NCI-H2171 (cell line): ENCODE data around the gene SORL1.
"Not testable (repeated sequence)": the region's sequence is repeated elsewhere in the genome, so short reads cannot be mapped to it uniquely, and the experiment has no call there.

Experiments used
- DNase-seq: peaks from one replicate; lab custom pipeline; 2025; lab: John Stamatoyannopoulos, UW

Gene SORL1

GRCh38 chr11:121451986-121452608 lies at the start of gene SORL1:
Gene SORL1, plus strand, starts transcription at chr11:121452314. Its CDS starts 18 bp downstream, at chr11:121452332.
- no peak for DNase-seq

- DNase-seq: no peak
These were observed 46.5 kb upstream of the SORL1 start for GRCh38 chr11:121405646-121406045.

- DNase-seq: no peak
These were observed 45.8 kb upstream of the SORL1 start for GRCh38 chr11:121406291-121406690.

GRCh38 chr11:121408830-121409229 lies 43.3 kb upstream of the SORL1 start:
- no peak for DNase-seq

DNA sequence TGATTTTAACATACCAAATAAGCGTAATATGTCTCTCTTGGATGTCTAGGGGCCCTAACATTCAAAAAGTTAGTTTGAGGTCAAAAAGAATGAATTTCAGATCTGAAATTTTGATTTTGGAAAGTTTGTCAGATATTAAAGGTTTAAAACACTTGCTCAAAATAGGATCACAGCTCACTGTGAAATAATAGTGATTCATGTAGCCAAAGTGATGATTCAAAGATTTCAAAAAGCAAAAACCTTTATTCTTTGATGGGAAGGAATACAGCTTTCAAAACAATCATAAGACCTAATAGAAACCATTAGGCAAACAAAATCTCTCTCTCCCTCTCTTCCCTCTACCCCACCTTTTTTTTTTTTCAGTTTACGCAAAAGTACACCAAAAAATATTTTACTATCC lies 42.1 kb upstream of the SORL1 start:
- not testable (repeated sequence) for DNase-seq

- DNase-seq: not testable (repeated sequence)
These were observed 40.8 kb upstream of the SORL1 start for GRCh38 chr11:121411330-121411729.

DNA sequence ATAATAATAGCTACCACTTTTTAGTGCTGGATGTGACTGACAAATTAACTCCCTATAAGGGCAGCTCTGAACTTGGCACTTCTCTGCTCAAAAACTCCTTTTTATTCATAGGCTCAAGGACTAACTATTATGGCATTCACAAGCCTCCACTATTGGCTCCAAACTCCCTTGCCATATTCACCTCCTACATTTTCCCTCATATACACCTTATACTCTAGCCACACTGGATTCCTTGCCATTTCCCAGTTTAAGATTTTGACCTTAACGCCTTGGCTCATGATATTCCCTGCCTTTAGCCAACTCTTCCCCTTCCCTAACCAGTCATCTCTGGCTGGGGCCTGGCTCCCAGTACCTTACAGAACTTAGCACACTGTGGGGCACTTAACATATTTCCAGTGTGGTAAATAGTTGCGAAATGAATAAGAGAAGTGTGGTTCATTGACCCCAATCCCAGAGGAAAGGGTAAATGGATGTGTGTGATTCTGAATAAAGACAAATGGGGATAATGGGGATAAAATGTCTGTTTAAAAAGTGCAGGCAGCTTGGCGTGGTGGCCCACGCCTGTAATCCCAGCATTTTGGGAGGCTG lies 40.0 kb upstream of the SORL1 start:
- no peak for DNase-seq

GRCh38 chr11:121412711-121413415 lies 39.3 kb upstream of the SORL1 start:
- DNase-seq: no peak

GRCh38 chr11:121414141-121414913 lies 37.8 kb upstream of the SORL1 start:
- DNase-seq: no peak

DNA sequence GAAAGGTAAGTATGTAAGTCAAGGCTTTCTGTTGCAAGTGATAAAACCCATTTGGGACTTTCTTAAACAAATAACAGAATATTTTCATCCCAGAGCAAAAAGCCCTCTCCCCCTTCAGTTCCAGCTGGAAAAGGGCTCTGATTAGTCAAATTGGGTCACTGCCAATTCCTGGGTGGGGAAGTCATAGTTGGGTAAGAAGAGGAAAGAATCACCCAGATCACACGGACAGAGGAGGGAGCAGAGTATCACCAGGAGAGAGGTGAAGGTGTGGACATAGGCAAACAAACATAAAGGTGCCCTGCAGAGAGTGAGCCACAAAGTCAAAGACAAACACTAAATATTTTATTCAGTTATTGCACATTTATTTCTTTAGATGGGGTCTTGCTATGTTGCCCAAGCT lies 36.3 kb upstream of the SORL1 start:
- DNase-seq: no peak

- DNase-seq: no peak
These were observed 35.0 kb upstream of the SORL1 start for GRCh38 chr11:121417055-121417551.

DNA sequence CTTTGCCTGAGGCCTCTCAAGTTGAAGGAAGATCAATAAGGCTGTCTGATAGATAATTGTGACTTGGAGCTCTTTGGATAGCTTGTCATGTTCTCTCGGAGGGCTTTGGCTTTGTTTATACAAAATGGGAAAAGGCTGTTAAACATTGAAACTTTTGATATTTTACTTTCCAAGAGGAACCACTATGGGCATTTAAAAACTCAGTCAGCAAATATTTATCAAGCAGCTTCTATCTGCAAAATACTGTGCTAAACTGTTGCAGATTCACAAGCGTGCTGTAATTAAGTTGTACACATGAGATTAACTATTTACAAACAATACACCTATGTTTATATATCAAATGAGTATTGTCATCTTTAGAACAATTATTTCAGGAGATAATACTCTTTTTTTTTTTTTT lies 34.5 kb upstream of the SORL1 start:
- no peak for DNase-seq

GRCh38 chr11:121418625-121419114 lies 33.4 kb upstream of the SORL1 start:
- DNase-seq: no peak

GRCh38 chr11:121419836-121420235 lies 32.3 kb upstream of the SORL1 start:
- no peak for DNase-seq

DNA sequence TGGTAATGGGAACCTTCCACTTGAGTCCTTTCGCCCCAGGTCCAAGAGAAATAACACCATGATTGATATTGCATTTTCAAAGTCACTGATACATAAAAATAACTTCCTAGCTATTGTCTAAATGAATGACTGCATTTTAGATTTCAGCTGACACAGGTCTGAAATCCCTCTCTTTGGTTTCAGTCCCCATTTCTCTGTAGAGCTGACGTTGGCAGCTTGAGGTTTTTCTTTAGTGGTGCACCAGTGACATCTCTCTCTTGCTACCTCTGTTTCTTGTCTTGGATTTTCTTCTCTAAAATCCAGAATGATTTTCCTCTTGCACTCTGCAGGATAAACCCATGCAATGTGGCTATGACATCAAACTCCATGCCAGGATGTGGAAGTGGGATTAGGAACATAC lies 31.7 kb upstream of the SORL1 start:
- no peak for DNase-seq

GRCh38 chr11:121421149-121421901 lies 30.8 kb upstream of the SORL1 start:
- no peak for DNase-seq

GRCh38 chr11:121422675-121423074 lies 29.4 kb upstream of the SORL1 start:
- no peak for DNase-seq

GRCh38 chr11:121425828-121426227 lies 26.3 kb upstream of the SORL1 start:
- no peak for DNase-seq

DNA sequence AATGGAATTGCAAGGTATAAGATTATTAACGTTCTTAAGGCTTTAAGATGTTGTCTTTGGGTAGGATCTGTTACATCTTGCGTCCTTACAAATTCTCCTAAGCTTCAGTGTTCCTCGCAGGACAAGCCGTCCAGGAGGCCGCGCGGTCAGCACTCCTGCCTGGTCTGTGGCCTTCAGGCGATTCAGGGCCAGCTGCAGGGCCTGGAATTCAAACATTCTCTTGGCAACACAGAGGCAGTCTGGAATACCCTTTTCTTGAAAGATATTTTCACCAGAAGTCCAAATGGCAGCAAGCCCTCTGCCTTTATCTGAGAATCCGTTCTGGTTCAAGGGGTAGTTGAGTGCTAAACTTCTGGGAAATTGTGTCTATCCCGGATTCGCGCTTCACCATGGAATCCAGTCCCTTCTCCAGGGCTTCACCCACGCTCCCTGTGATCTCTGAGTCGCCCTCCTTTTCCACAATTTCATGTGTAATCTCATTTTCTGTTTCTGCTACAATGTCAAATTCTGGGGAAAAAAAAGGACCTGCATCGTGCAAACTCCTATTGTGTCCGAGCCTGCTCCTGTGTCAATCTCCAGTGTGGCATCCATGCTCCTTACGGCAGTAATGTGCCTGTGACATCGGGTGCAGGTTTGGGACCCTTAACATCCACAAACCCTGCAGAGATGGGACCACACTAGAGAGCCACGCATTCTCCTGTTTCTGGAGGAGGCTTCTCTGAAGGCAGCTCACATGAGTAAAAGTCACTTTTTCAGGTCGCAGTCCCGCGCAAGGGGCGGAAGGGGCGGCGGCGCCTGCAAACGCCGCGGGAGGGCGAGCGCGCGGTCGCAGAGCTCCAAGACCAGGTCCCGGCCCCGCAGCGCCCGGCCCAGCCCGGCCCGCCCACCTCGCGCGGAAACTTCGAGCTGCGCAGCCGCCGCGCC lies 25.4 kb upstream of the SORL1 start:
- no peak for DNase-seq

GRCh38 chr11:121427400-121427744 lies 24.7 kb upstream of the SORL1 start:
- DNase-seq: no peak

DNA sequence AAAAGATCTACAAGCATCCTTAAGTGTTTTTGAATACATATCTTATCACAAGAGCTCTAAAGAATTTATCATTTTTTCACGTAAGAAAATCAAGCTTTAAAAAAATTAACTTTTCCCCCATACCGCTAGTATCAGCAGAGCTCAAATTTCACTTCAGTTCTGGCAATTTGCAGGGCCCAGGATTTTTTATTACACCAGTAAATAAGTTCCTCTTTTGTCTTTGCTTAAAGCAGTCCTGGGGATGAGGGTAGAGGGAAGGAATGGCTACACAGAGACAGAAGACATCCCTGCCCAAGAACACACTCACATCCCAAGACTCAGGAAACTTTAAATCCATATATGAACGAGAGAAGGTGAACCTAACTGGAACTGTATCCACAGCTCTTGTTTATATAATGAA lies 22.6 kb upstream of the SORL1 start:
- no peak for DNase-seq
